Raji (cell line): ENCODE data around the gene MX1.

Experiments used
- POLR2A ChIP-seq: IDR thresholded peaks from 2 replicates; pipeline ENCODE4 v1.6.1; 2011; ENCODE audit warnings: low read depth, low read length, control low read depth; ENCODE audit not compliant: insufficient read depth

The MX1 gene

DNA sequence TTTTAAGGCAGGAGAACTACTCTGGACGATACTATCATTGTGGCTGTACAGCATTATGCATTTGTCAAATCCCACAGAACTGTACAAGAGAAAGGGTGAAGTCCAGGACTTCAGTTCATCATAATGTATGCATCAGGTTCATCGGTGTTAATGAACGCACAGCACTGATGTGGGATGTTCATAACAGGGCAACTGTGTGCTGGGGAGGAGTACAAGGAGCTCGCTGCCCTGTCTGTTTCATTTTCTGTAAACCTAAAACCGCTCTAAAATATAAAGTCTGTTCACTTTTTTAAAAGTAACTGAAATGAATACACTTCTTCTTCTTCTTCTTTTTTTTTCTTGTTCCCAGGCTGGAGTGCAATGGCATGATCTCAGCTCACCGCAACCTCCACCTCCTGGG is 56.9 kb downstream of the MX1 start:
- TF ChIP-seq POLR2A = no peak

DNA sequence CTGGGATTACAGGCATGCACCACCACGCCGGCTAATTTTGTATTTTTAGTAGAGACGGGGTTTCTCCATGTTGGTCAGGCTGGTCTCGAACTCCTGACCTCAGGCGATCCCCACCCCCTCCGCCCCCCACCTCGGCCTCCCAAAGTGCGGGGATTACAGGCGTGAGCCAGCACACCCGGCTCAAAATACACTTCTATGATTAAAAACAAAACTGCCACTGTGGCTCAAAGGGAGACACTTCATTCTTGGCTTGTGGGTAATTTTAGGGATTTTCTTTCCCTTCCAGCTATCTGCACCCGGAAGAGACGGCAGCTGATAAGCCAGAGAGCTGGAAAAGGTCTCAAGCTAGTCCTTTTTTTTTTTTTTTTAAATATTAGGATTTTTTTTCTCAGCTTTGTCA is 57.4 kb downstream of the MX1 start:
- TF ChIP-seq POLR2A = no peak

GRCh38 chr21:41483973-41484372 is 57.9 kb downstream of the MX1 start:
- TF ChIP-seq POLR2A = no peak

GRCh38 chr21:41487082-41487481 is 61.0 kb downstream of the MX1 start:
- TF ChIP-seq POLR2A = no peak

DNA sequence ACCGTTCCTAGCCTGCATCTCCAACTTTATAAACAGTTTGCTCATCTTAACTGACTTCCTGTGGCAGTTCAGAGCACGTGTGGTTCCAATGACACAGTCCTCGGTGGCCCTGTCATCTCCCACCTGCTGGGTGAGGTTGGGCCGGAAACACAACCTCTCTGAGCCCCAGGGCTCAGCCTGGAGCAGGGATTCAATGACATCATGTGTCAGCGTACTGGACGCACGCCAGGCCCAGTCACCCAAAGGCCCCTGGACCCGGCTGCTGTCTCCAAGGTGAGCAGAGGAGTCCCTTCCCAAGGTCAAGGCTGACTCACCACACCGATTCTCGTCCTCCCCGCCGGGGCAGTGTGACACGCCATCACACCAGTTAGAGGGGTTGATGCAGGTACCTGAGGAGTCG is 62.0 kb downstream of the MX1 start:
- no peak for TF ChIP-seq POLR2A

- no peak for TF ChIP-seq POLR2A
Observed at GRCh38 chr21:41489329-41489728, 63.3 kb downstream of the MX1 start.

DNA sequence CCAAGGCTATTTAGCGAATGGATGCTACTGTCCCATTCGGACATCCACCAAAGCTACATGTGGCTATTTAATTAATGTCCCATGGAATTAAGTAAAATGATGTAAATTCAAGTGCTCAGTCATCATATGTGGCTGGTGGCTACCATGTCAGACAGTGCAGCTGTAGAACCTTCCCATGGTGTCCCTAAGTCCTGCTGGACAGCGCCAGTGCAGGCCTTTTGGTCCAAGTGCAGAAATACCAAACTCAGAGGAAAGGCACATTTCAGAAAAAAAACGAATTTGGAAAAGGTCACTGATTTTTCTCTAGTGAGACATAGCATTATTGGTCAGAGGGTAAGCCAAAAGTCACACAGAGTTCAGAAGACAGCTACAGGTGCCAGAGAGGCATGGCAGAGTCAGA is 64.3 kb downstream of the MX1 start:
- TF ChIP-seq POLR2A = no peak

GRCh38 chr21:41491412-41491811 is 65.4 kb downstream of the MX1 start:
- no peak for TF ChIP-seq POLR2A

- no peak for TF ChIP-seq POLR2A
Observed at GRCh38 chr21:41494242-41494641, 68.2 kb downstream of the MX1 start.

- no peak for TF ChIP-seq POLR2A
Observed at GRCh38 chr21:41497008-41497407, 71.0 kb downstream of the MX1 start.

- no peak for TF ChIP-seq POLR2A
Observed at GRCh38 chr21:41497788-41498187, 71.7 kb downstream of the MX1 start.

DNA sequence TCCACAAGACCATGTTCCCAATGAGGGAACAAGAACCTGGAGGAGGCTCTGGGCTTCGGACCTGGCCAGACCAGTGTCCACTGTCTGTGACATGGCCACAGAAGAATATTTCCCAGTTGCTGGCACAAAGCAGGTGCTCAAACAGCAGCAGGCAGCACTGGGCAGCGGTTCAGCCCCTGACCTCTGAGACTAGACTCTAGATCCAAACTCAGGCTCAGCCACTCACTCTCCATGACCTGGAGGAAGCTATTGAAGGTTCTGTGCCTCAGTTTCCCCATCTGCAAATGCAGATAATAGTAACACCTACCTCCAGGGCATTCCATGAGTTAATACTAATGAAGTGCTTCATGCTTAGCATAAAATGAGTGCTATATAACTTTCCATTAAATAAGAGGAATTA is 73.9 kb downstream of the MX1 start:
- no peak for TF ChIP-seq POLR2A

- TF ChIP-seq POLR2A = no peak
Observed at GRCh38 chr21:41500363-41500762, 74.3 kb downstream of the MX1 start.

- no peak for TF ChIP-seq POLR2A
Observed at GRCh38 chr21:41500931-41501381, 74.9 kb downstream of the MX1 start.

DNA sequence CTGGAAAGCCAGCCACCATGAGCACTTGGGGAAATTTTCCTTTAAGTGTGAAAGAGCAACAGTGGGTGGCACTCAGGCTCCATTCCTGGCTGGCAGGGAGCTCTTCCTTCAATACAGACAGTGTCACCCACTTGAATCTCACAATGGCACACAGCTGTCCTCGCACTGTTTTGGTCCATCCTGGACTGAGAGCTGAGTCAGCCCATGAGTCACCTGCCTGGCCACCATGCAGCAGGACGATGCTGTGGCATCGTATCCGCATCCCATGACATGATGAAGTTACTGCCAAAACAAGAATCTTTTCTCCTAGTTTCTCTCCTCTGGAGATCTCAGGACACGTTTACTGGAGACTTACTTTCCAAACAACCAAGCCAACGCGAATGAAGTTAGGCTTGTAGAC is 75.9 kb downstream of the MX1 start:
- TF ChIP-seq POLR2A = no peak

DNA sequence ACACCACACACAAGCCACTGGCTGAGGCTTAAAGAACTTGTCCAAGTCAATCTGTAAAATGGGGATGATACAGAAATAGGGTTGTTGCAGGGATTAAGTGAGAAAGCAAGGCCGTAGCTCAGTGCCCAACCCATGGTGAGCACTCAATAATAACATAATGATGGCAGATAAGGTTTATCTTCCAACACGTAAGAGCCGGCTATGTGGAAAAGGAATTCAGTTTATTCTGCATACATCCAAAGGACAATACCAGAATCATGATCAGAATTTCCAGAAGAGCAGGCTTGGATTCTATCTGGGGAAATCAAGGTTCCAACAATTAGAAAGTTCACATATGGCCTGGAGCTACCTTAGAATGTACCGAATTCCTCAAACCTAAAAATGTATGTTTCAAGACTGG is 77.3 kb downstream of the MX1 start:
- no peak for TF ChIP-seq POLR2A

- no peak for TF ChIP-seq POLR2A
Observed at GRCh38 chr21:41504030-41504429, 78.0 kb downstream of the MX1 start.

DNA sequence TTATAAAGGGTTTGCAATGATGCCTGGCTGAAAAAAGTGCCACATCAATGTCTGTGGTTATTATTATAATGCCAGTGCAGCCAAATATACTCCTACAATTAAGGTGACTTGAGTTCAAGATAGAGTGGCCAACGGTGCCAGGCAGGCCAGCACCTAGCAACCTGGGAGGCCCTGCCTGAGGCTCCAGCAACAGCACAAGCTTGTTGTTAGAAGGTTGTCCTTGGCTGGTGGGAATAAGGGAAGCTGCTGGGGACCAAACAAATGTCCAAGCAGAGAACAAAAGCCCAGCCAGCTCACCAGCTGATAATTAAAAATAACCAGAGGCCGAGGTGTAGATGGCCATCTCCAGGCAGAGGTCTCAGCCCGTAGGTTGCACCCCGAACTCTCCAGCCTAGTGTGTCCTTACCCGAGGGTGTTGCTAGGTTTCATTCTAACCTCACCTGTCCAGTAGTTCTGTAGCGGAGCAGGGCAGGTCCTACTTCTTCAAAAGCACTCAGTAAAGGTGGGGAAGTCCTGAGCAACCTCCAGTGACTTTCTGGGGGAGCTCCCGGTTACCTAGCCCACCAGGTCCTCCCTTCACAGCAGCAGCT is 80.1 kb downstream of the MX1 start:
- TF ChIP-seq POLR2A = no peak
